HG02610 (cell line): ENCODE data around the gene GUCY1A2.
A peak's percentile ranks its signal among the peaks of the same experiment; 100 is the strongest.

Source experiments
- ATAC-seq: cut with Tn5 transposase; IDR thresholded peaks from one replicate; pipeline ENCODE4 v1.9.1; 2021; ENCODE audit warnings: mild to moderate bottlenecking, moderate library complexity; ENCODE audit not compliant: unreplicated experiment

The GUCY1A2 gene

DNA sequence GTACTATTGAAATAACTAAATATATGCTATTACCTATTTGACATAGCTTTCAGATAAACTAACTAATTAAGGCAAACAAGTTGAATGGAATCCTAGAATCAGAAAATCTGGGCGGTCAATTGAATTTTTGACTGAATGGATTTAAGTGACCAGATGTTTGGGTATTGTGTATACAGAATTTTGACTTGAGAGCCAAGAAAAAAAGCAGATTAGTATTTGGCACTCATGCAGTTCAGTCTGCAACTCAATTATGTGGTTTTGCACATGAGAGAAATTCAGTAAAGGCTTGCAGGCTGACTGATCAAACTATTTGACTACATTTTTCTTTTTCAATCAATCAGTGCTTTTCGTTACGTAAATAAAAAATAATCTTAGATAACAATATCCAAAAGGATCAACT, 254.8 kb downstream of the GUCY1A2 start:
- ATAC-seq, result no peak

DNA sequence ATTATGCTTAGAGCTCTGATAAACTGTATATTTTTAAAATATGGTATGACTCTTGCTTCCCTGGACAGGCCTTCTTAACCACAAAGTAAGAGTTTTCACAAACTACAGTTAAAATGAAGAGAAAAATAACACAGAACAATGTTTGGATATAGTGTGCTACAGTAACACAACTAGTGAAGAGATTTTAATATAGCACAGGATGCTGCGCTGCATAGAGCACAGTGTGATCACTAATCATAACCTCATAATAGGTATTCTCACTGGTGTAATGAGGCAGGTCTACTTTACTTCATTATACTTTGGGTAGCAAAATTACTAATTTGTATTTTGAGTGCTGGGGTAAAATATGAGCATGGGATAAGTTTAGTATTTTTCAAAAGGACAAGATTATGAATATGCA, 256.5 kb downstream of the GUCY1A2 start:
- ATAC-seq, result no peak

DNA sequence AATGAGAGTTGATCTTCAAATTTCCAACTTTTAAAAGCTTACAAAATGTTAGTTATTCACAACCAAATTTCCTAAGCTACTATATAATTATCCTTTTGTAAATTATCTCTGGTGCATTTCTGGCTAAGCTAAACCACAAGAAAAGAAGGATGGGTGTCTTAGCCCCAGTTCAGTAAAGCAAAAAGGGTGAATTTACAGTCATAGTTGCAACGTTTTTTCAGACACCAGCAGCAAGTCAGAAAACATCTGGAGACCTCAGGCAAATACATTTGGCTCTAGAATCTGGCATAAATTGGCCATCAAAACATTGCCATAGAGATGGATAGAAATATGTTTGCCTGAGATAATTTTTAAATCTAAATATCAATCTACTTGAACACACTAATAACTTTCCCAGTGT, 257.0 kb downstream of the GUCY1A2 start:
- no peak for ATAC-seq

DNA sequence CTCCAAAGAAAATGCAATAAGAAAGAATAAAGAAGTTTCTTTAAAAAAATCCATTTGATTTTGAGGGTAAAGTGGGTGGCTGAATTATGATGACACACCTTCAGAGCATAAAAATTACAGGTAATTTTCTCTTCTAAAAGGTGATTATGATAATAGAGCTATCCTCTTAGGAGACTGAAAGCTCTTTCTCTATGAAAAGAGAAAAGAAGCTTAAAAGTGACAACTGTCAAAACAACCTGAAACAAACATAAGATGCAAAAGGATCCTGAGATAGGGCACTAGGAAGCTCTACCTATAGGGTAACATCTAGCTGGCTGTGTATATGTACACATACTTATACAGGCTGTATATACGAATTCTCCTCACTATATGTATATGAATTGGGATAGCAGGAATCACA, 270.2 kb downstream of the GUCY1A2 start:
- ATAC-seq, result no peak

DNA sequence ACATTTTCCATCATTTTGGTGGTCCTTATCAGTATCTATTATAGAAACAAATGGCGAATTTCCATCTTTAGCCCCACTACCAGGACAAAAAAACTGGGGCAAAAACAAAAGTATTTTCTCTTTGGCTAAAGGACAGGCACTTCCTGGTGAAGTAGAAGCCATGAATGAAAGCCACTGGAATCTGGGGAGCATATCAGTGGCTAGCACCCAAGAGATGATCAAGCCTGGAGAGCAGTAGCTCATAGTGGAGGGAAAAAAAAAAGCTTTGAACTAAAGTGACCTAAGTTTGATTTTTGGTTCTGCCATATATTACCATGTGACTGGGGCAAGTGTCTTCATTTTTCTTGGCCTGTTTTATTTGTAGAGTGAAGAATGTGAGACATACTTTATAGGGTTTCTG, 272.3 kb downstream of the GUCY1A2 start:
- no peak for ATAC-seq

DNA sequence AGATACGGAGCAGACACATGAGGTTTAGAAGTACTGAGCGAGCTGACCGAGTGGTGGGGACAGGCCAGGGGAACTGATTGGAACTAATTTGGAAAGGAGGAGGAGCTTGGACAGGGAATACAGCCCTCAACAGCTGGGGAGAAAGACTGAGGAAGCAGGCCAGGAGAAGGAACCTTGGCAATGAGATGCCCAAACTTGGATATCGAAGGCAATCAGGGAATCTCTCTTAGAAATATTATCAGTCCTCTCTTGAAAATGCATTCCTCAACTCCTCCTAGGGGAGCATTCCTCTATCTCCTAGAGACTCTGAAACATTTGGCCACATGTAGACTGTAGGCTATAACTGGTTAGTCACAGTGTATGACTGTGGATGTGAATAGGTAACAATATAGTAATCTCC, 284.6 kb downstream of the GUCY1A2 start:
- ATAC-seq, result no peak

DNA sequence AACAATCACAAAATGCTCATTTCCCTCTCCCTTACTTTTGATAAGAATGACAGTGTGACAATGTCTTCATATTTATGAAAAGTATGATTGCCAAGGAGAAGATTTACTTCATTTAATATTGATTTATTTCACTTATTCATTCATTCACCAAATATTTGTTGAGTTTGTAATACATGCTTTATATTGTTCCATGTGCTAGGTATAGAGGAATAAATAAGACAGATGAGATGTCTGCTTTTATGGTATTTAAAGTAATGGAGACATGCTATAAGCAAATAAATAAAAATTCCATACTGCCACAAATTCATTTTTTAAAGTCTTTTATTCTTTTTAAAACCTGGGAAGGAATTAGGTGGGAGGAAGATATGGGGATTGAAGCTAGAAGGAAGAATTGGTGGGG, 289.4 kb downstream of the GUCY1A2 start:
- no peak for ATAC-seq

DNA sequence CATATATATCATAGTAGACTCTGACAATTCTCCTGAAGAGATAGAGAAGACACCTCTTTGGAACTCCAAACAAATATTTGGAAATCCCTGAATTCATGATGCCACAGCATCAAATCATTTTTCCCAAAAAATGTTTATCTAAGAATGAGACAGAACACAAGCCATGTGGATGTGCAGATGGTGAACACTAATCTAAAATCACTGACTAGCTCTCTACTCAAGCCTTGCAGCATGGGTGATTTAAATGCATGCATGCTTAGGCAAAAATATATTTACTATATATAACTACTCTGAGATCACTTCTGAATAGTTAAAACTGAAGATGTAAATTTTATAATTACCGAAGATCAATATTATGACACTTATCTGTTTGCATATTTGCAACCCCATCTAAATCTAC, 289.9 kb downstream of the GUCY1A2 start:
- ATAC-seq, result no peak

DNA sequence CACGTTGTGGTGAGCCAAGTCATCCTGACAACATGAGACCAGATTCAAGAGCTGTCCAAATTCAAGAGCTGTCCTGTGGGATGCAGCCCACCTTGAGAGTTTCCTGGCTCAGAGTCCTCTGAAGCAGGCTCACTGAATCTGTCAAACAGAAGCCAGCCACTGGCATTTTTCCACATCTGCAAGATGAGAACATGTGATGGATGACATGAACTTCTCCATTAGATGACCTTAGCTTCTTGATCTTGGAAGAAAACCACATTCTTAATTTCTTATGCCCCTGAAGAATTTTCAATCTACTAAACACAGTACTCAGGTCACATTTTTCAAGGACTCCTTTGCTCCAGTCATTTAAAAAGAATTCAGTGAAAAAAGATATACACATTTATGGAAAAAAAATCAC, 291.0 kb downstream of the GUCY1A2 start:
- no peak for ATAC-seq

DNA sequence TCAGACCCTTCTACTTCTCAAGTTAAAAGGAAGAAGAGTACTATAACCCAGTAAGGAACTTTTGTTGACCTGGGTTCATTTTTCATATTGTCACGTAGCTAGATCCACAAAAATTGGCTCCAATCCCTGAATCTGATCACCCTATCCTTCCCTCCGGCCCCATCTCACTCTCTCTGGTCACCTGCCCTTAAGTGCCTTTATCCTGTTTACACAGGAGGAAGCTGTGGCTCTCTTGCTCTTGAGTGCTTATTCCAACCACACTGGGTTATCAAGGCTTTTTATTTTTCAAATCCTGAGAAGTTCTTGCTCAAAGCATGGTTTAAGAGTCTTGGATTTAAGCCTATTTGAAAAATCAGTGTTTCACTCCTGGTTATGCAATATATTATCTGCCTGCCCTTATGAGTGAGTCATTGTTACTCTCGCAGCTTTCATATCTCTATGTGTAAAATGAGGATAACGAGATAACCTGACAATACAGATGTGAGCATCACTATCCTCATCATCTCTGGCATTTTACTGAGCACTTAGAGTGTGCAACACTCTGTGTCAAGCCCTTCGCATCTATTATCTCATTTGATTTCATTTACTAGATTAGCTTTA, 293.9 kb downstream of the GUCY1A2 start:
- ATAC-seq, result no peak

DNA sequence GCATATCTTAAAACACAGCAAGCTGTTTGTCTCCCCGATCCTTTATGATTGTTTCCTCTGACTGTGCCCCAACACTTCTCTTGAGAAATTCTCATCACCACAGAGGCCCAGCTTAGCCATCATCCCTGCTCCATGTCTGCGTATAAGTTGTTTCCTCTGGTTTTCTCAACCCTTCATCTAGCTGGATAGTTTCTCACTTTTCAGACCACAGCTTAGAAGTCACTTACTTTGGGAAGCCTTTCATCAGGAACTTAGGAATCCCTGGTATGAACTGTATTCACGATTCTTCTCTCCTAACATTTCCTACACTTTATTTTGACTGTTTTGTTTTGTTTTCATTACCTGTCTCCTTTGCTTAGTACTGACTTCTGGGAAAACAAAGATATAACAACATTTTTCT, 295.2 kb downstream of the GUCY1A2 start:
- no peak for ATAC-seq

DNA sequence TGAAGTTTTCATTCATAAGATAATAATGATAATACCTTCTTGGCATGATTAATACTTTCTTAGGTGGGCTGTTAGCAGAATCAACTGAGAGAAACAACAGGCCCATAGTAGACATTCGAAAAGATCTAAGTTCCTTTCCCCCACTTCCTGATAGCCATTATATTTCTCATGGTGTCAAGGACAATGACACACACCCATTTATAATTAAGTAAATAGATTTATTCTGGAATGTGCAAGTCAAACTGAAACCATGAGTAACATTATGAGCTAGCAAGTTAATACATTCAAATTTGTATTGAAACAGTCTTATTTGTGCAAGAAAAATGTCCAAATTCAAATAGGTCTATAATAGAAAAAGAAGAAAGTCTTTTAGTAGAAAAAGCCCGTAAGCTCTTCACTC, 301.1 kb downstream of the GUCY1A2 start:
- ATAC-seq, result no peak

DNA sequence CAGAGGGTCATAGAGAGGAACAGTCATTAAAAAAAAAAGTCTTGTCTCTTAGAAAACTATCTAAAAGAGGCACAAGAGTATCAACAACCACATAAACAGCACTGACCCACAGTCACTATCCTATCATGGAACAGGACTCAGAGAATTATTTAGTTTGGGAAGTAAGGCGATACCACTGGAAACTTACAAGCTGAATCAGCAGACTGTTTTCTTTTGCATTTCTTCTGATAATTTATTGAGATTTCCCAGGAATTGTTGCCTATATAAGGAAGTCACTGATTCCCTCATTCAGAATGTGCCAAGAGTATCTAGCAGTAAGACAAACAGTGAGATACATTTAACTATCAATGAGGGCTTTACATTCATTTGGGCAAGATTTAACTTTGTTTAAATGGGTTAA, 304.1 kb downstream of the GUCY1A2 start:
- ATAC-seq, result no peak

DNA sequence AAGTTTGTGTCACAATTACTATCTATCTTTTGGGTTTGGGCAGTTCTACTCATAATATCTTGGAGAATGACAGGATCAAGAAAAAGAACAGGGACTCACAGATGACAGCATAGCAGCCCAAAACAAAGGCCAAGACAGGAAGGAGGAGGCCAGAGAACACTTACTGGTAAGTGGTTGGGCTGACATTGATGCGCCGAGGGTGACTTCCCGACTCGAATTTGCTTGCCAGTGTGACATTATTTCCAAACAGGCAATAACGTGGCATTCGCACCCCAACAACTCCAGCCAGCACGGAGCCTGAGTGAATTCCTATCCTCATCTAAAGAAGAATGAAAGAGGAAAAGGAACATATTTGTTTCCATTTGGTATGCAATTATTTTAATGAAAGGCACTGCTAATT, 309.9 kb downstream of the GUCY1A2 start:
- no peak for ATAC-seq

DNA sequence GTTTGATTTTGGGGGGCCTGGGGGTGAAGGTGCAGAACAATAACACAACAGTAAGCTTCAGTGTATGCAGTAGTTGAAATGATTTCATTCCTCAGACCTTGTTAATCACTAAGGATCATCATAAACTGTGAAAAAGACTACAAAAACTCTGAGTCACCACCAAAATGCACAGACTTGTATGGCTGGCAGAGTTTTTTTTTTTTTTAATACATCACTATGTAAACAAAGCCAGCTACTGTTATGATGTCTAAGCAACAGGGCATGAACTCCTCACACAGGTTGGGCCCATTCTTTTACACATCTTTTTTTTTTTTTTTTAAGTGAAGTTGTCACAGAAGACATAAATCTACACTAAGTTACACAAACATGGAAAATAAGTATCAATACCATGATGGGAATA, 311.9 kb downstream of the GUCY1A2 start:
- ATAC-seq, result no peak

DNA sequence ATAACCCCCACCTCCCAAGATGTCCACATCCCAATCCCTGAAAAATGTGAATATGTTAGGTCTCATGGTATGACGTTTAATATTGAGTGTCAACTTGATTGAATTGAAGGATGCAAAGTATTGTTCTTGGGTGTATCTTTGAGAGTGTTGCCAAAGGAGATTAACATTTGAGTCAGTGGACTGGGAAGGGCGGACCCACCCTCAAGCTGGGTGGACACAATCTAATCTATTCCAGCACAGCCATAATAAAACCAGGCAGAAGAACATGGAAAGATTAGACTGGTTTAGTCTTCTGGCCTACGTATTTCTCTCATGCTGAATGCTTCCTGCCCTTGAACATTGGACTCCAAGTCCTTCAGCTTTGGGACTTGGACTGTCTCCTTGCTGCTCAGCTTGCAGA, 315.5 kb downstream of the GUCY1A2 start:
- ATAC-seq, result no peak

DNA sequence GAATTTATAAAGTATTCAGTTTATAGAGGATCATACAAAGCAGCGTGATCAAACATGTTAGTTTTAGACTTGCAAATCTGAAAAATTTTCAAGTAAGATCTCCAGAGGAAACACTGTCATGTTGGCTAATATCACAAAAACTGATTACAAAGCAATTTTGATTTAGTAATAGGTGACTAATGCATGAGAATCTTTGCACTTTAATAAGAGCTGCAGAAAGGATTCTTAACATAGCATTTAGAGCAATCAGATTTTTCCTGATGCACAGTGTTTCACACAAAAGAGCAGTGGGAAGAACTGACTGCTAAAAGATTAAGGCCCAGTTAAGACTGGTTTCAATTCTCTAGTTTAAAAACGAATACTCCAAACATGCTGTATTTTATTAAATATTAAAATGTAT, 321.2 kb downstream of the GUCY1A2 start:
- no peak for ATAC-seq

DNA sequence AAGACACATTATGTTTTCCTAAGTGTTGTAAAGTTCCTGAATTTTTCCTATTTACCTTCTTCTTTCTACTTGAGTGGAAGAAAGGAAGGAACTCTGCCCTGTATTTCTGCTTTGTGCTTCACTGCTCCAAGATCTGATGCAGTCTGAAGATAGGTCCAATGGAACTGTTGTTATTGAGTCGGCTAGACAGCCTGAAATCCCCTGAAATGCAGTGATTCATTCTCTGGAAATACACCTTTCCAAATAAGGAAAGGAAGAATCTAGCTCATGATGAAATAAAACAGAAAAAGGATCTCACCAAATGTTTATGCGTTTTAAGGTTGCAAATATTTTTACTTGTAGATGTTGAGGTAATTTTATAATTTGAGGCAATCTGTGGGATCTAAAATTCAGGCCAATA, 322.8 kb downstream of the GUCY1A2 start:
- no peak for ATAC-seq

DNA sequence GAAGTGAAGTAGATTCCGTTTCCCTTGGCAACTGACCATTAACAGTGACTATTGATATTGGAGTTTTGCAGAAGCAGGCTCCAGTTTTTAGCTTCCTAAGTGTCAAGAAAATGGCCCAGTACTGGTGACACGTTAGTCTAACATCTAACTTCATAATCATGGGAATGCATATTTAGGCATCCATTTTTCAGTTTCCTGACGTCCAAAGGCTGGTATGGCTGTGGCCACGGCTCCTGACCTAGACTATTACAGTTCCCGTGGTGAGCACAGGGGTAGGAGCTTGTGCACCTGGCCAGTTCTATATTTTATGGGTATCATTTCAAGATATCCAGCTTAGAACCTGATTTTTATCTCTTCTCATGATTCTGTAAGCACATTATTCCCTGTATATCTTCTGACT, 323.8 kb downstream of the GUCY1A2 start:
- no peak for ATAC-seq

DNA sequence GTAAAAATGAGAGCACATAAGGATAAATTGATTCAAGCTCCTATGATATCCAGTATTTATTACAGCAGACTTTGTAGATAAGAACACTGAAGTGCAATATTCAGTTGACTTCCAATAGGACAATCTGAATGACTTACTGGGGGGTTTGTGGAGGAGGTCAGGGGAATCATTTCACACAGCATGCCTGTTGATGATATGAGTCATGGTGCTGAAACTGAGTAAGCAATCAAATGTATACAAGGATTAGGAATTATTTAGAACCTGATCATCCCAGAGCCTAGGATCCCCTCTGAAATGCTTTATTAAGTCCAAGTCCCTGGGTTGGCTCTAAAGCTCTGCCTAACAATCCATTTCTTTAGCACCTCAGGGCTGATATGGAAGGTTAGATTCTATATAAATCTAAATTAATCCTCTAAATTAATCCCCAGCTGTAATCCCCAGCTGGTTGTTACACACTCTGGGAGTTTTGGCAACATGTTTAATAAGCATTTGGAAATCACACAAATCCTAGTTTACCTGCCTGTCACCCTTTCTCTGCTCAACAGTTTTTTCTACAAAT, 326.4 kb downstream of the GUCY1A2 start:
- ATAC-seq, result no peak

DNA sequence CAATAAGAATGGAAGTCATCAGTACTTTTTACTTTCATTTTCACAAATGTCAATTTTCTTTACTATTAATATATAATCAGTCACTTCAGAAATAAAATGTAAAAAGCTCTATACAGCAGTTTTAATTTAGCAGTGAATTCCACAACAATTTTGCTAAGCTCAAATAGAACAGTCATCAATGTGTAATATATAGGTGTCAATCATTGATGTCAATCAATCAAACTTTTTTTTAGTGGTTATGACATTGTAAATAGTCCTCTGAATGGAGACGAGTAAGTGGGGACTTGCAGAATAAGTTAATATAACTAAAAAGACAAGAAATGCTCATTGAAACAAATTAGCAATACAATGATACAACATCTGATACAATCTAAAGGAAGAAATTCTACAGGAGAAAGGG, 327.4 kb downstream of the GUCY1A2 start:
- no peak for ATAC-seq

DNA sequence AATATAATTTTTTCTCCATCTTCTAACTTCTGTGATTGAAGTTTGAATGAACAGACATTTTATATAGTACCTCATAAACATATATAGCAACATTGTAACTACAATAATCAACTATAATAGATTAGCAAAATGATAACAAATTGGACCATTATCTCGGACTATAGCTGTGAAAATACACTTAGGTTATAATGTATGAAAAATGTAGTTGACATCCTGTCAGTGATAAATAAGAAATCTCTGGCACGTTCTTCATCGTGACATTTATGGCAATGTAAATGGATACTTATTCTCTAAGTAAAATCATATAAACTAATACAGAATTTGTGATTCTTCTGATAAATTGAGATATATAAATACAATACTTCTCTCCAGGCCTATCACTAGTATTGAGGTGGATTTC, 333.3 kb downstream of the GUCY1A2 start:
- no peak for ATAC-seq

DNA sequence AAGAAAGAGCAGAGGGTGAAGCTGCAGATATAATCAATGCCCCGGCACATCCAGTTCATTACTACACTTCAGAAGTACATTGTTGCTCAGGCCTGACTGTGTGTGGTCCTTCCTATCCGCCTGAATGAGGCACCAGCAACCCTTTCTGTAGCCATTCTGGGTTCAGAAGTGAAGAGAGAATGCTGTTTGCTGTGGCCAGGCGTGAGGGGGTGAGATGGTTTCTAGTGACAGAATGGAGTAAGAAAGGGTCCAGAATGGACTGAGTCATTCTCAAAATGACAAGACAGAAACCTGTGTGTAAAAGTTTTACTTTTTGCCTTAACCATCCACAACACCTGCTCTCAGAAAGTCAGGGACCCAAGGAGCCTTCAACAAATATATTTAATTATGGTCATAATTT, 334.8 kb downstream of the GUCY1A2 start:
- peak; percentile 62 for ATAC-seq
